GM12892 (cell line): ENCODE measurements around the gene SPATS2.

Source experiments
- DNase-seq: peaks from one replicate; pipeline ENCODE4 v3.0.0; 2011; ENCODE audit not compliant: insufficient read length
- FAIRE-seq: peaks from 2 replicates; lab custom pipeline; 2011; peaks lifted over from hg19 to GRCh38; lab: Jason Lieb, UNC
- POLR2A ChIP-seq: IDR thresholded peaks from 2 replicates; pipeline ENCODE4 v1.6.1; 2011; ENCODE audit warnings: low read depth, low read length, control low read depth
- POLR2AphosphoS5 ChIP-seq: IDR thresholded peaks from 2 replicates; pipeline ENCODE4 v1.6.1; 2011; ENCODE audit warnings: low read depth, low read length, control low read depth
- TAF1 ChIP-seq: IDR thresholded peaks from 2 replicates; pipeline ENCODE4 v1.6.1; 2011; ENCODE audit warnings: low read depth, mild to moderate bottlenecking, control low read depth, low read length, borderline replicate concordance

The SPATS2 gene

DNA sequence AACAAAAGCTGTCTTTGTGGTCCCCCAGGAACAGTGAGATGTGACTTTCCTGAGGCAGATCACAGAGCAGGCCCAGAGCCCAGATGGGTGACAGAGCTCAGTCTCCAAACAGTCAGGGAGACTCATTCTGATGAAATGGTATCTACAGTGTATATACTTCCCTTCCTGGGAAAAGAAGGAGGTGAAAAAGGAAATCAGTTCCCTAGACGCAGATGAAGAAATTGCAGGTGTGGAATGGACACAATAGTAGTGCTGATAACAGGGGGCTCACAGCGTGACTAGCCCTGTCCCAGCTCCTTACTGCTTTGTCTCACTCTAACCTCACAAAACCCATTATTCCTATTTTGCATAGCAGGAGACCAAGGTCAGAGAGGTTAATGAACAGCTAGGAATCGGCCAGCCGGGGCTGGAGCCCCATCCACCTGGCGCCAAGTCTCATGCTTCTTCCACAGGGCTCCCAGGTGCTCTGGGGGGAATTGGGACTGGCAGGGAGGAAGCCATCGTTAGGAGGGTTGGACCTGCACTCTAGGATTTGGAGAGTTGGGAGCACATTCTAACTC is 183.5 kb downstream of the SPATS2 start:
- FAIRE-seq (no peak), DNase-seq (no peak)
- TF ChIP-seq TAF1, result no peak
- no peak for TF ChIP-seq POLR2AphosphoS5
- TF ChIP-seq POLR2A, result no peak

DNA sequence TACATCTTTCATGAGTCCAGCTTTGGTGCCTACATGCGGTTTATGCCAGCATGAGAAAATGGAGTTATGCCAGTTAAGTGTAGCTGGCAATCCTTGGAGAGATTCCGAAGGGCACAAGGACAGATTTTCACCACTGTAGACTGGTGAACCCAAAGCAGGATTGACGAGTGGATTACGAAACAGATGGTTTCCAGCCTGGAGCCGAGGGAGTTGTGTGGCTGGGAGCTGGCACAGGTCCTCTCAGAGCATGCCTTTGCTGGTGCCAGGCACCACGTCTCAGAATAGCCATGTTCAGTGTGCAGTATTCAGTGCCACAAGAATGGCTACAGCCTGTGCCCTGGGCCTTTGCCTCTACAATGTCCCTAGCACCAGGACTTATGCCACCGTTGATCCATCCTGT is 184.8 kb downstream of the SPATS2 start:
- no peak for FAIRE-seq
- DNase-seq, result no peak
- TF ChIP-seq POLR2AphosphoS5 (no peak), POLR2A (no peak), TAF1 (no peak)

DNA sequence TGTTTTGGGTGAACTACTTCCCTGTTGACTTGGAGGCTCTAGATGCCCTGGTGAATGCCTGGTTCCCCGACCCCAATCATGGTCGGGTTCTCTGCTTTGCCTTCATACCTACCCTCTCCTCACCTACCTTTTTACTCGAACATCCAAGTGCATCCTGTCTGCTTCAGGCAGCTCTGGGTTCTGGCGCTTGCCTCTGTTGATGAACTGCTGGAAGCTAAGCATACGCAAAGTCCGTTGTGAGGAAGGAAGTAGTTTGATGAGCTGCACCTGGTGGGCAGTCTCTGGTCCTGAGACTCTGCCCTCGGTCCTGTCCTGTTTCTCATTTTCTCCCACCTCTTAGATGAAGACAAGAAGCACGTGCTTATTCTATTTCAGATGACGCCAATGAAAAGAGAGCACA is 185.2 kb downstream of the SPATS2 start:
- TF ChIP-seq POLR2AphosphoS5, result no peak
- no peak for TF ChIP-seq POLR2A
- TF ChIP-seq TAF1, result no peak
- DNase-seq, result no peak
- FAIRE-seq, result no peak

DNA sequence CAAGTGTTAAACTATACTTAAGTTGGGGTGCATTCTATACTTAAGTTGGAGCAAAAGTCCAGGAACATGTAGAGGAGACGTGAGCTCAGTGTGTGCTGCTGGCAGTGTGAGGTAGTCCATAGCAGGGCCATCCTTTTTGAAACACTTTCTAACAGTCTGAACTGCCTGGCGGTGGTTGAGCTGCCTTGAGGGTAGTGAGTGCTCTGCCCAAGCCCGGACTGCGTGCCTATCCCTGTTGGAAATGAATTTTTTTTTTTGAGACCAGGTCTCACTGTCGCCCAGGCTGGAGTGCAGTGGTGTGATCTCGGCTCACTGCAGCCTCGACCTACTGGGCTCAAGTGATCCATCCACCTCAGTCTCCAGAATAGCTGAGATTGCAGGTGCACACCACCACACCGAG is 185.6 kb downstream of the SPATS2 start:
- no peak for FAIRE-seq
- TF ChIP-seq TAF1, result no peak
- TF ChIP-seq POLR2A, result no peak
- TF ChIP-seq POLR2AphosphoS5, result no peak
- DNase-seq, result no peak

DNA sequence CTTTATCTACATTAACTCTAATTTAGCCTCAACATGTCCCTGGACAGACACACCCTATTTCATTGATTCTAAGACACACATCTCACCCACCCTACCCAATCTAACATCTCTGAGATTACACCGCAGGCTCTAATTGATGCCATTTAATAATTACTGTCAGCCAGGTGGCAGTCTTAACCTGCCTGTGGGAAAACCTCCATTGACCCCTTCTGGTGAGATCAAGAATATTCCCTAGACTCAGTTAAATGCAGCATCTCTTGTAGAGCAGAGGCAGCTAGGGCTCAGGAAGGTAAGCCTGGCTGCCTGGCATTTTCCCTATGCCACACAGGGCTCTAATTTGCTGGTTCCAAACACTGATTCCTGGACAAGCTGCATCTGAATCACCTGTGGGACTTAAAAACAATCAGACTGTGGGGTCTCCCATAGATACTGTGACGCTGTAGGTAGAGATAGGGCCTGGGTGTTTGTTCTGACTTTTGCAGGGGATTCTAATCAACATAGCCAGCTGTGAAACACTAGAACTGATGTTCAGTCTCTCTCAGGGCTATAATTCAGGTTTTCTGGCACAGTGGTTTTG is 186.3 kb downstream of the SPATS2 start:
- TF ChIP-seq POLR2A, result no peak
- no peak for TF ChIP-seq POLR2AphosphoS5
- TF ChIP-seq TAF1, result no peak
- DNase-seq (no peak), FAIRE-seq (no peak)

DNA sequence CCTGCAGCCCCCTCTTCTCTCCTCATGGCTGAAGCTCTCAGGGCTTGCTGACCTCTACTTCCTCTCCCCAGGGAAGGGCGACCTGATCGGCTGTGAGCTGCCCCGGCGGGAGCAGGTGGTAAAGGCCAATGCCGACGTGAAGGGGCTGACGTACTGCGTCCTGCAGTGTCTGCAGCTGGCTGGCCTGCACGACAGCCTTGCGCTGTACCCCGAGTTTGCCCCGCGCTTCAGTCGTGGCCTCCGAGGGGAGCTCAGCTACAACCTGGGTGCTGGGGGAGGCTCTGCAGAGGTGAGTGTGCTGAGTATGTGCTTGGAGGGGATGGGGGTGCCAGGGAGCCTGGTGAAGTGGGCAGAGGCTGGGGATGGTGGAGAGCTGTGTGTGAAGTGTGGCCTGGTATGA is 187.0 kb downstream of the SPATS2 start:
- DNase-seq, result no peak
- FAIRE-seq, result no peak
- TF ChIP-seq POLR2A (no peak), TAF1 (no peak), POLR2AphosphoS5 (no peak)

DNA sequence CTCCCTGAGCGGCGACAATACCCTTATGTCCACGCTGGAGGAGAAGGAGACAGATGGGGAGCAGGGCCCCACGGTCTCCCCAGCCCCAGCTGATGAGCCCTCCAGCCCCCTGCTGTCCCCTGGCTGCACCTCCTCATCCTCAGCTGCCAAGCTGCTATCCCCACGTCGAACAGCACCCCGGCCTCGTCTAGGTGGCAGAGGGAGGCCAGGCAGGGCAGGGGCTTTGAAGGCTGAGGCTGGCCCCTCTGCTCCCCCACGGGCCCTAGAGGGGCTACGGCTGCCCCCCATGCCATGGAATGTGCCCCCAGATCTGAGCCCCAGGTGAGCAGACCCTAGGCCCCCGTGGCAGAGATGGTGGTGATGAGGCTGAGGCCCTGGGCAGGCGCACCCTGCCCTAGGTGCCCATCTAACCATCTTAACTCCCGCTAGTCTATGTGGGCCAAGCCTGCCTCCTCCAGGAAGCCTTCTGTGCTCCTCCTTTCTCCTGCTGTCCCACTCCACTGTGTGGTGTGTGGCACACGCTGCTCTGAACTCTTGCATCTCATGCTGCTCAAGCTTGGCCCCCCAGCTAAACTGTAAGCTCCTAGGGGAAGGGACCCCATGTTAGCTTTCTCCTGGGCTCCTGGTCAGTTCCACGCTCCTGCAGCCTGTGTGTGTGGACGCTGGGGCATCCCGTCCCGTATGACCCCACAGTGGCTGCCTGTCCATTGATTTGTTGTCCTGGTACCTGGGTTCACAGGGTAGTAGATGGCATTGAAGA is 188.5 kb downstream of the SPATS2 start:
- TF ChIP-seq TAF1, result no peak
- peak; percentile 49 for TF ChIP-seq POLR2A
- TF ChIP-seq POLR2AphosphoS5, result peak; percentile 59
- FAIRE-seq (no peak), DNase-seq (no peak)

DNA sequence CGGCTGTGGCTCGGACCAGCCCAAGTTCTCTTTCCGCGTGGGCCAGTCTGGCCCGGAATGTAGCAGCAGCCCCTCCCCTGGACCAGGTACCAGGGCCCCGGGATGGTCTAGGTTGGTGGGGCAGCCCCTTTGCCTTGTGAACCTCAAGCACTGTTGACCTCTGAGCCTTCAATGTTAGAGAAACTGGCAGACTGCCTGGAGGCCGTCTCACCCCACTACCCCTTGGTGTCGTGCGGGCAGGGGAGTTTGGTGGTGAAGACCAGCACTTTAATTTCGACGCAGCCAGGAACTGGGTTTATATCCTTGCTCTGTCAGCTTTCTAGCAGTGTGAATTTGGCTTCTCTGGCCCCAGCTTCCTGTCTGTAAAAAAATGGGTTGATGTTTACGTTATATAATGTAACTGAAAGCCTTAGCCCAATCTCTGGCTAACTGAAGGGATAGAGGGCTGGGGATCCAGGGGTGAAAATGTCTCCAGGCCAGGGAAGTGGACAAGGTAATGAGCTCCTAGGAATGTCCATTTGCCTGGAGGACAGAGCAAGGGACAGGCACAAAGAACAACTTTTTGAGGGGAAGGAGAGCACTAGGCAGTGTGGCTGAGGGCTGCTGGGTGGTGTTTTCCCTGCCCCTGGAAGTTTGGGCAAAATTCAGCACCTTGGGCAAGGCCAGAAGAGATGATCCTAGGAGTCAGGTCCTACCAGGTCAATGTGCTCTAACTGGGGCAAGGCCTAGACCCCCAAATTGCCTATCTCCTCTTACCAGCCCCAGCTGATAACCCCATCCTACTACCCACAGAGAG is 189.3 kb downstream of the SPATS2 start:
- no peak for TF ChIP-seq POLR2A
- no peak for TF ChIP-seq POLR2AphosphoS5
- TF ChIP-seq TAF1, result no peak
- DNase-seq (no peak), FAIRE-seq (no peak)

DNA sequence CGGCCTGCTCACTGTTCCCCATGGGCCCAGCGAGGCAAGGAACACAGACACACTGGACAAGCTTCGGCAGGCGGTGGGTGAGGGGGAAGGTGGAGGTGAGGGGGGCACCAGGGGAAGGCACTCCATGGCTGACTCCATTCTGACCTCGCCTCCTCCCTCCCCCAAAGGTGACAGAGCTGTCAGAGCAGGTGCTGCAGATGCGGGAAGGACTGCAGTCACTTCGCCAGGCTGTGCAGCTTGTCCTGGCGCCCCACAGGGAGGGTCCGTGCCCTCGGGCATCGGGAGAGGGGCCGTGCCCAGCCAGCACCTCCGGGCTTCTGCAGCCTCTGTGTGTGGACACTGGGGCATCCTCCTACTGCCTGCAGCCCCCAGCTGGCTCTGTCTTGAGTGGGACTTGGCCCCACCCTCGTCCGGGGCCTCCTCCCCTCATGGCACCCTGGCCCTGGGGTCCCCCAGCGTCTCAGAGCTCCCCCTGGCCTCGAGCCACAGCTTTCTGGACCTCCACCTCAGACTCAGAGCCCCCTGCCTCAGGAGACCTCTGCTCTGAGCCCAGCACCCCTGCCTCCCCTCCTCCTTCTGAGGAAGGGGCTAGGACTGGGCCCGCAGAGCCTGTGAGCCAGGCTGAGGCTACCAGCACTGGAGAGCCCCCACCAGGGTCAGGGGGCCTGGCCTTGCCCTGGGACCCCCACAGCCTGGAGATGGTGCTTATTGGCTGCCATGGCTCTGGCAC is 190.1 kb downstream of the SPATS2 start:
- FAIRE-seq (no peak), DNase-seq (no peak)

DNA sequence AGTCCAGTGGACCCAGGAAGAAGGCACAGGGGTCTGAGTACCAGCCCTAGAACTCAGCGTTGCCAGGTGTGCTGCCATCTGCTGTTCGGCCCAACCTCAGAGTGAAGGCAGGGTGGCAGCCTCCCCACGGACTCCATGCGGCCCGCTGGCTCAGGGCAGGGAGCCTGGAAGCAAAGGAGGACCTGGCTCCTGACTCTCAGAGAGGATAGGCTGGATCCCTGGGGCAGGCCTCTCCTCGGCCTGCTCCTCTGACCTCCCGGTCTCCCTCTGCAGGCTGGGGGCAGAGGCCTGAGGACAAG is 190.6 kb downstream of the SPATS2 start:
- DNase-seq (no peak), FAIRE-seq (no peak)
- TF ChIP-seq TAF1, result no peak
- no peak for TF ChIP-seq POLR2AphosphoS5
- TF ChIP-seq POLR2A, result no peak

More for the DNA sequence above, 190.1 kb downstream of the SPATS2 start:
- no peak; the same call in 1 of the 2 replicates for TF ChIP-seq POLR2AphosphoS5
- no peak for TF ChIP-seq TAF1
- TF ChIP-seq POLR2A, result no peak; the same call in 1 of the 2 replicates
